ENCODE measurements around the gene PFKFB4.
"Not testable (repeated sequence)": the region's sequence is repeated elsewhere in the genome, so short reads cannot be mapped to it uniquely, and the experiment has no call there.

The PFKFB4 gene

GRCh38 chr3:48532271-48532976, 24.2 kb downstream of the PFKFB4 start:
- DNase-seq (ENCODE audit: low read depth in 2 of 2) = no peak

- DNase-seq (ENCODE audit: low read depth in 2 of 2) = not testable (repeated sequence)
Observed at GRCh38 chr3:48530701-48531100, 25.9 kb downstream of the PFKFB4 start.

- no peak for DNase-seq (ENCODE audit: low read depth in 2 of 2)
Observed at GRCh38 chr3:48528754-48529153, 27.8 kb downstream of the PFKFB4 start.

- no peak for DNase-seq (ENCODE audit: low read depth in 2 of 2)
Observed at GRCh38 chr3:48528048-48528447, 28.6 kb downstream of the PFKFB4 start.

DNA sequence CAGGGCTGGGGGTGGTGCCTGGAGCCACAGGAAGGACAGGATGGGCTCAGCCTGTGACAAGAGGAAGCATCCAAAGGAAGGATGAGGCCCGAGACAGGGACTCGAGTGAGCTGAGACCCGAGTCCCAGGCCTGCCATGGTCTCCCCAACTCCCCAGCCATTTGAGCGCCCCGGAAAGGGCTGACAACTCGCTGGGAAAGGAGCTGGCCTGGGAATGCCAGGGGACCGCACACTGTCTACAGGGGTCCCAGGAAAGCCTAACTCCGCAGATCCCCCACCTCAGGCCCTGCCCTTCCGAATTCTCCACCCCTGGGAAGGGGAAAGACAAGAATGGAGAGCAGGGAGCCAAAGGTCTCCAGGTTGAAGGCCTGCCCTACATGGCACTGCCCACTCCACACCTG, 31.6 kb downstream of the PFKFB4 start:
- no peak for DNase-seq (ENCODE audit: low read depth in 2 of 2)

DNA sequence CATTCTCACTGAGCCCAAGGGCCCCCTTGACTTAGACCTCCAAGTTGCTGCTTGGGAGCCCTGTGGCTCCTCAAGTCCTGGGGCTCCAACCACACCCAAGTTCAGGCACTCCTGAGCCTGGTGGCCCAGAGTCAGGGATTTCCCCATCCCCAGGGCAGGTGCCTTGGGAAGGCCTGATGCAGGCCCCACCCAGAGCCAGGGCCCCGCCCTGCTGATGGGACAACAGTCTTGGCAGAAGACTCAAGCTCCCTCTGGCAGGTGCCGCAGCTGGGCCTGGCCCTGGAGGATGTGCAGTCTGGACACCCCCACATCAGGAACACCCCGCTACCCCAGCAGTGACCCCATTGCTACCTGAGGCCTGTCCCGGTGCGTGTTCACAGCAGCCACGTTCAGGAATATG, 35.0 kb downstream of the PFKFB4 start:
- no peak for DNase-seq (ENCODE audit: low read depth in 2 of 2)

GRCh38 chr3:48519277-48519643, 37.3 kb downstream of the PFKFB4 start:
- no peak for DNase-seq (ENCODE audit: low read depth in 2 of 2)

DNA sequence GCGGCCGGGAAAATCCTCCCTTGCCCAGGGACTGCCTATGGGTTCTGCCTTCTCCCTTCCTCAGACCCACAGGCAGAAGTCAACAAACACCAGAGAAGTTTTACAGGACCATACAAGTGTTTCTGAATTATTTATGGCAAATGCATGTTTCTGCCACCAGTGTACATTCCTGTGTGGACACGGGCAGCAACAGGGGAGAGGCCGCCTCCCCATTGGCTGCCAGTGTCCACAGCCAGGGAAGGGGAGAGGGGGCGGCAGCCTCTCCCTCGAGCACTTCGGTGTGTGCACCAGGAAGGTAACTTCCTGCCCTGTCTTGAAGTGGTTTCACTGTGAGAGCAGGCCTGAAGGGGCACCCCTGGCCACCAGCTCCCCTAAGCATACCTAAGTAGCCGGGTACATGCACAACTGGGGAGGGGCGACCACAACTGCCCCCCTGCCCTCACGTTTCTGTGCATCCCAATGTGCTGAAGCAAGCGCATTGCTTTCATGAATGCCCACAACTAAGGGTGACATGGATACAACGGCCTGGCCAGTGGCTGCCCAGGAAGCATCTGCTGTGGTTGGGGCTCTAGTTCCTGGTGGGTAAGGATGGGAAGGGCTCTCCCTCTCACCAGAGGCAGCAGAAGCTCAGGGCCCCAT, 37.8 kb downstream of the PFKFB4 start:
- DNase-seq (ENCODE audit: low read depth in 2 of 2) = no peak

GRCh38 chr3:48518069-48518468, 38.5 kb downstream of the PFKFB4 start:
- no peak for DNase-seq (ENCODE audit: low read depth in 2 of 2)

DNA sequence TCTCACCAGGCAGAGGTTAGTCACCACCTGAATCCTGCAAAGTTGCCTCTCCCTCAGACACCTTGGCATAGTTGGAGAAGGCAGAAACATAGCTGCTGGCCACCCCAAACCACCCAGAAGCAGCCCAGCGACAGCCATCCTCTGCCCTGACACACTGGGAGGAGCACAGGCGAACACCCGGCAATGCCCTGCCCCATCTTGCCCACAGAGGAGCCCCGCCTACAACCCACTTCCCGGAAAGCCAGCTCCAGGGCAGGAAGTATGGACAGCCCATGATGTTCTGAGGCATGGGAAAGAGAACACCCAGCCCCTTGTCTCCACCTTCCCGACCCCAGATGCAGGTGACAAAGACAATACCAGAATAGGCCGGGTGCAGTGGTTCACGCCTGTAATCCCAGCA, 40.0 kb downstream of the PFKFB4 start:
- DNase-seq (ENCODE audit: low read depth in 2 of 2) = peak in 1 of 2 experiments; percentile 28

DNA sequence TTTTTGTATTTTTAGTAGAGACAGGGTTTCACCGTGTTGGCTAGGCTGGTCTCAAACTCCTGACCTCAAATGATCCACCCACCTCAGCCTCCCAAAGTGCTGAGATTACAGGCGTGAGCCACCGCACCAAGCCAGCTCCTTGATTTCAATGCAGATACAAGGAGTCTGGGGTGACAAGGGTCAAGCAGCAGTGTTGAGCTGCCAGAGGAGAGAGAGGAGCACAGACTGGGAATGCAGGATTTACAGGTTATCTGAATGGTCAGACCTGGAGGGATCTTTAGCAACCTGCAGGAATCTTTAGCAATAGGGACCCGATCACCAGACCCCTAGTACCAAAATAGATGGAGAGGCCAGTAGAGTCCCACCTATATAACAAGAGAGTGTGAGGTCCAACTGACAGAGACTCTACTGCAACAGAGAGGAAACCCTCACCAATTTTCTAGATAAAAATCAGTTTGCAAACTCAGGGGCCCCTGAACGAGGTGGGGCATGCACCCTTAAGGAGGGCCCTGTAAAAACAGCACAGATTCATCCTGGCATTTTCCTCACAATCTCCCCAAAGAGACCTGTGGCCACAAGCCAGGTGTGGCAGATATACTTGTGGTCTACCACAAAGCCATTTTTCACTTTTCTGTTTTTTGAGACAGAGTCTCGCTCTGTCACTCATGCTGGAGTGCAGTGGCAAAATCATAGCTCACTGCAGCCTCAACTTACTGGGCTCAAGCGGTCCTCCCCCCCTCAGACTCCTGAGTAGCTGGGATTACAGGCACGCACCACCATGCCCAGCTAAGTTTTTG, 42.0 kb downstream of the PFKFB4 start:
- no peak for DNase-seq (ENCODE audit: low read depth in 2 of 2)

DNA sequence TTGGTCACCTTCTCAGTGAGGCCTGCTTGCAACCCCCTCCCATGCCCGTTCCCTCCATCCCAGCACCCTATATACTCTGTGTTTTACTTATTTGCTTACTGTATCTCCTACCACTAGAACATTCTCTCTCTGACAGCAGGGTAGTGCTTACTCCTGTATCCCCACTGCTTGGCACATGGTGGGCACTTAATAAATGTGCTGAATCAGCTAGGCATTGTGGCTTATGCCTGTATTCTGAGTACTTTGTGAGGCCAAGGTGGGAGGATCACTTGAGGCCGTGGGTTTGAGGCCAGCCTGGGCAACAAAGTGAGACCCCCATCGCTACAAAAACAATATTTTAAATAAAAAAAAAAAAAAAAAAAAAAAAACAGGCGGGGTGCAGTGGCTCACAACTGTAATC, 45.1 kb downstream of the PFKFB4 start:
- DNase-seq (ENCODE audit: low read depth in 2 of 2) = no peak

- peak; percentile 40 to 44 for DNase-seq (ENCODE audit: low read depth in 2 of 2)
Observed at GRCh38 chr3:48507256-48508061, 49.1 kb downstream of the PFKFB4 start.

DNA sequence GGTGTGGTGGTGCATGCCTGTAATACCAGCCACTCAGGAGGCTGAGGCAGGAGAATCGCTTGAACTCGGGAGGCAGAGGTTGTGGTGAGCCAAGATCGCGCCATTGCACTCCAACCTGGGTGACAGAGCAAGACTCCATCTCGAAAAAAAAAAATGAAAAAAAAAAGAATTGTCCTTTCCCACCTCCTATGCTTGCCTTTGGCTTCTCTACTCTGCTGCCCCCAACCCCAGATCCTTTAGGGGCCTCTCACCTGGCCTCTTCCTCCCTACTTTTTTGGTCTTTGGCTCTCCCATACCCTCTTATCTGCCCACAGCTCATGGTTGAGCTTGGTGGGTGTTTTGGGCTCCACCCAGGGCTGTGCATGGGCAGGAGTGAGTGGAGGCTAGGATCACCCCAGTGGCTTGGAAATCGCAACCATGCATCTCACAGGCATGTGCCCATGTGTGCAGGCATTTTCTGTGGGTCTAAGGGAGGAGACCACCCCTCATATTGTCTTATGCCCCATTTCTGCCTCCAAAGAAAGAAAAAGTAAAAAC, 50.6 kb downstream of the PFKFB4 start:
- DNase-seq (ENCODE audit: low read depth in 2 of 2) = no peak

DNA sequence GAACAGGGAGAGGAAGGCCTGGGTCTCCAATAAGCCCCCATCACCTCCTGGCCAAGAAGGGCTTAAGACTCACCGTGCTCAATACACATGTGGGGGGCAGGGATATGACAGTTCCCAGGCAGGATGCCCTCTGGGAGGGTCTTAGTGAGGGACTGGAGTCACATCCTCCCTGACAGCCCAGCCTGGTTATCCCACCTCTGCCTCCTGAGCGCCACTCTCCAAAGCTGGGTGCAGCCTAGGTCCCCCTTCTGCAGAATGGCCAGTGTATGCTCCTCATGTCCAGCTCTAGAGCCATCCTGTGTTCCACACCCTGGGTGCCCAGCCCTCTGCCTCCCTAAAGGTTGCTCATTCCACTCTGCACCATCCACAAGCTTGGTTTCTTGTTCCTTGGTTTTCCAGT, 51.5 kb downstream of the PFKFB4 start:
- DNase-seq (ENCODE audit: low read depth in 2 of 2) = no peak

DNA sequence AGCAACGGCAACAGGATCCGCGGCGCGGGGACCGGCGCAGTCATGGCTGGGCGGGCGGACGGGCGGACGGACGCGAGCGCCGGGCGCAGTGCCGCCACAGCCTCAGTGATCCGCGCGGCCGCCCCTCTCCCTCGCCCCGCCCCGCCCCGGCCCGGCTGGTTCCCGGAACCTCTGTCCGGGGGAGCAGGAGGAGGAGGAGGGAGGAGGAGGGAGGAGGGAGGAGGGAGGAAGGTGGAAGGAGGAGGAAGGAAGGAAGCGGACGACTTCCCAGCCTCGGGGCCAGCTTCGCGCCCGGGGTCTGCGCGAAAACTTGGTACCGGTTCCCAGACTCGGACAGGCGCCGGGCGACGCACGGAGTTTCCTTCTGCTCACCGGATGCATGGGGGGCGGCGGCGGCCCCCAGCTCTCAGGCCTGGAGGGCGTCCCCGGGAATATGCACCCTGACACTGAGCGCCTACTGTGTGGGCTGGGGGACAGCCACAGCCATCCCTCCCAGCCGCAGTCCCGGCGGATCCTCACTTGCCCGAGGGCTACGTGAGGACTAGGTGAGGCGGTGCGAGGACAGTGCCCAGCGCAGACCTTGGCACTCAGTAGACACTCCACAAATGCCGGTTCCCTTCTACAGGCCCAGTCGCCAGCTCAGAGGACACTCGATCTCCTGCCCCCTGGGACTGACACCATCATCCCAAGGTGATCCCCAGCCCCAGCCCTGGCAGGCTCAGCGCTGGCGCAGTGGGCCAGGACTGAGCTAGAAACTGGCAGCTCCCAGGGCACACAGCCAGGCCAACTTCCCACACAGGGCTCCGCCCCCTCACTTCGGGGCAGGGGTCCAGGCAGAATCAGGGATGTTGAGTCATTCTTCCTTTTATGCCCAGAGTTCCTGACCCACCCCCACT, 52.3 kb downstream of the PFKFB4 start, which contains the start of gene SHISA5:
Gene SHISA5 (minus strand): TSS at position 124 of the 896 bp plus-strand sequence. CDS start 80 bp downstream, at position 44.
- peak in 1 of 2 experiments; percentile 59 for DNase-seq (ENCODE audit: low read depth in 2 of 2)

DNA sequence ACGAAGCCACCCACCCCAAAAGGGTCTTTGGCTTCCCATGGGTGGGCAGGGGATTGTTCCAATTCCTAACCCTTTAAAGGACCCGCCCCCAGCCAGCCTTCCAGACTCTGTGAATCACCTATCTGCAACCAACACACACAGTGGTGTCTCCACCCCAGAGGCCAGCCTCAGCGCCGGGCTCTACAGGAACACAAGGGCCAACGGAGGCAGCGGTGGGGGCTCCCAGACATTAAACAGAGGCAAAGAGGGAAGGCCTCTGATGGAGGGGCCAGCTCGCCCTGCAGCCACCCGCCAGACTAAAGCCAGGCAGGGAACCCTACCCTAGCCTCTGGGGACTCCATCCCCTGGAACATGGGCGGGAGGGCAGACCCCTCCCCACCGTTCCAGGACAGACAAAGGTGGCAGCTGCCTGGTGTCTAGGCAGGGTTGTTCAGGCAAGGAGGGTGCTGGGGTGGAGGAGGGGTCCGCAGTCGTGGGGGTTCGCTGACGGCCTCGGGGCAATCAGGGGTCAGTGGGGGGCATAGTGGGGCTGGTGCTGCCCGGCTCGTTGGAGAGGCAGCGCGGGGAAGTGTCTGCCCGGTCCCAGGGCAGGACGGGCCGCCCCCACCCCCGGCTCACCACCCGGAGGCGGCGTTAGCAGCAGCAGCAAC, 53.1 kb downstream of the PFKFB4 start:
- DNase-seq (ENCODE audit: low read depth in 2 of 2) = no peak

GRCh38 chr3:48502728-48503168, 53.9 kb downstream of the PFKFB4 start:
- DNase-seq (ENCODE audit: low read depth in 2 of 2) = no peak

GRCh38 chr3:48502121-48502520, 54.5 kb downstream of the PFKFB4 start:
- DNase-seq (ENCODE audit: low read depth in 2 of 2) = no peak

DNA sequence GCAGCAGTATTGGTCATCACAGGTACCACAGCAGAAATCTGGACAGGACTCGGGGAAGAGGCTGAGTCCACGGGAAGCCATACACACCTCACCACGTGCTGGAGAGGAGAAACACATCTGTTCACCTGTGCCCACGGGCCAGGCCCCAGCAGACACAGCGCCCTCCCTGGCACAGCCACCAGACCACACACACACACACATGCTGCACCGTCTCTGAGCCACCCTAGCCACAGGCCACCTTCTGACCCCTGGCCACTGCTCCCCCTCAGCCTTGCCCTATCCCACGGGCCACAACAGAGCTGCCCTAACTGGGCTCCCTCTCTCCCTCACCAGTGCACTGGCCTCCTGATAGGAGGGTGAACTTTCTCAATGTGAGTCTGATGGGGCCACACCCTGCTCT, 55.4 kb downstream of the PFKFB4 start:
- DNase-seq (ENCODE audit: low read depth in 2 of 2) = no peak
